DND-41 (cell line): ENCODE measurements around the gene SAMD4A.

ENCODE experiments used
- EZH2 ChIP-seq: IDR thresholded peaks from 3 replicates; pipeline ENCODE4 v1.6.1; 2012; ENCODE audit warnings: borderline replicate concordance, low read depth, mild to moderate bottlenecking, moderate library complexity, low read length, inconsistent platforms; ENCODE audit not compliant: severe bottlenecking
- TF ChIP-seq, protein P1 (sequence below): IDR thresholded peaks from 2 replicates; pipeline ENCODE4 v1.5.1; 2012; ENCODE audit warnings: borderline replicate concordance, low read length, moderate library complexity, mild to moderate bottlenecking; ENCODE audit not compliant: poor library complexity, severe bottlenecking; ENCODE audit errors: extremely low read depth

DNA sequence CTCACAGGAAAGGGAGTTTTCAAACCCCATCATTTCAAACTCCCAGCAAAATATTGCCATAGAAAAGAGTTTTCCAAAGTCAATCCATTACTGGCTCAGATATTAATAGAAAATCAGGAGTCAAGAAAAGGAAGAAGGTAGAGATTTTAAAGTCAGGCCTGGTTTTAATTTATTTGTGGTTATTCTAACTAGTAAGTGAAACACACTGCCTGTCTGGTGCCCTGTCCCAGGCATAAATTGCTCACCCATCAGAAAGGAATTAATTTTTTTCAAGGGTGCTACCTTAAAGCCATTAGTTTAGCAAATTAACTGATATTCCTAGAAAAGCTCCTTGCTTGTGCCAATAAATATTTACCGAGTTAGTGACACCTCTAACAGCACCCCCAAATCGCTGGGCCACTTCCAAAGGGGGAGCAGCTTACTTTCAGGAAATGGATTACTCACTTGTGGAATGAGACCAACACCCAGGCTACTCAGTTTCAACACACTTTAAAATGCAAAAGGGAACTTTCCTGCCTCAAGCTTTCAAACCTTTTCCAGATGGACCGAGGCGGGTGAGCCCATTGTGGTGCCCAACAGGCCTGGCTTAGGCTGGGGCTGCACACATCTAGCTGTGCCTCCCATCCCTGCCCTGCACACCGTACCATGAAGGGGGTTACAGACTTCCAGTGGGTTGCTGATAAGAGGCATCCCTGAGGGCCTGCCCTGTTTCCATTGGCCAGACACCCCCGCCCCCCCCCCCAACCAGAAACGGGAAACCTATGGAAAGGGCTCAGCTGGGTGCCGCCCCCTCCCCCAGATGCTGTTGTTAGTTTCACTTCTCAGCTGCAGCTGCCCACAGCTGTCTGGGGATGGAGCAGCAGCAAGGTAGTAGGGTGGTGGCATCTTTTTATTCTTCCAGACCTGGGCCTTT lies 117.2 kb downstream of the SAMD4A start:
- TF ChIP-seq, protein P1, sequence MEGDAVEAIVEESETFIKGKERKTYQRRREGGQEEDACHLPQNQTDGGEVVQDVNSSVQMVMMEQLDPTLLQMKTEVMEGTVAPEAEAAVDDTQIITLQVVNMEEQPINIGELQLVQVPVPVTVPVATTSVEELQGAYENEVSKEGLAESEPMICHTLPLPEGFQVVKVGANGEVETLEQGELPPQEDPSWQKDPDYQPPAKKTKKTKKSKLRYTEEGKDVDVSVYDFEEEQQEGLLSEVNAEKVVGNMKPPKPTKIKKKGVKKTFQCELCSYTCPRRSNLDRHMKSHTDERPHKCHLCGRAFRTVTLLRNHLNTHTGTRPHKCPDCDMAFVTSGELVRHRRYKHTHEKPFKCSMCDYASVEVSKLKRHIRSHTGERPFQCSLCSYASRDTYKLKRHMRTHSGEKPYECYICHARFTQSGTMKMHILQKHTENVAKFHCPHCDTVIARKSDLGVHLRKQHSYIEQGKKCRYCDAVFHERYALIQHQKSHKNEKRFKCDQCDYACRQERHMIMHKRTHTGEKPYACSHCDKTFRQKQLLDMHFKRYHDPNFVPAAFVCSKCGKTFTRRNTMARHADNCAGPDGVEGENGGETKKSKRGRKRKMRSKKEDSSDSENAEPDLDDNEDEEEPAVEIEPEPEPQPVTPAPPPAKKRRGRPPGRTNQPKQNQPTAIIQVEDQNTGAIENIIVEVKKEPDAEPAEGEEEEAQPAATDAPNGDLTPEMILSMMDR, result no peak
- TF ChIP-seq EZH2, result no peak
